ENCODE results near the gene CACHD1.
"Not testable (repeated sequence)": the region's sequence is repeated elsewhere in the genome, so short reads cannot be mapped to it uniquely, and the experiment has no call there.

The CACHD1 gene

DNA sequence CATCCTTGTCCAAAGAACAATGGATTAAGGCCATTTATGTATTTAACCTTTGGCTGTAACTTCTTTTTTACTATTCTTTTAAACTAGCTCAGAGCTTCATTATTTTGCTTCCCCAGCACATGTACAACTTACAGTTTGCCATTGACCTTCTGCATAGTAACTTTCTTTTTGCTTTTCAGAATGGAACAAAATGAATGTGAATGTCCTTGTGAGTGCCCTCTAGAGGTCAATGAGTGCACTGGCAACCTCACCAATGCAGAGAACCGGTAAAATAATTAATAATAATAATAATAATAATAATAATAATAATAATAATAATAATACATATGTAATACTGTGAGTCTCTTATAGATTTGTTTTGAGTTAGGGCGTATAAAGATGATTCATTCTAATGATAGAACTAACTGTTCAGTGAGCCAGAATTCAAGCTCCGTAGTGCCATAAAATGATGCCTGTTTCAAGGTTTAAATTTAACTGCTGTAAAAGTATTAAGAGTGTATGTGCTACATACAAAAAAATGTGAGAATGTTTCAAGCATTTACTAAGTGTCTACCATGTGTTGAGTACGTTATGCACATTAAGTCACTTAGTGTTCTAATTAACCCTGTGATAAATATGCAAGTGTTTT, 205.9 kb downstream of the CACHD1 start:
- DNase-seq = no peak

DNA sequence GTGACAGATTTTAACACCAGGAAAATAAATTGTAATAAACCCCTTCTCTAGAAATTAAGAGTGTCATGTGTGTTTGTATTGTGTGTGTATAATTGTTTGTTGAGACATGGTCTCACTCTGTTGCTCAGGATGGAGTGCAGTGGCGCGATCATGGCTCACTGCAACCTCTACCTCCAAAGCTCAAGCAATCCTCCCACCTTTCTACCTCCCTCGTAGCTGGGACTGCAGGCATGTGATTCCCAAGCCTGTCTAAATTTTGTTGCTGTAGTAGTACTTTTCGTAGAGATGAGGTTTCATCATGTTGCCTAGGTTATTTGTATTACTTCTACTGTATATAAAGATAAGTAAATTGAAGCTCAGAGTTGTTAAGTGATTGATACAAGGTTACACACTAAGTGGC, 206.5 kb downstream of the CACHD1 start:
- DNase-seq = no peak

DNA sequence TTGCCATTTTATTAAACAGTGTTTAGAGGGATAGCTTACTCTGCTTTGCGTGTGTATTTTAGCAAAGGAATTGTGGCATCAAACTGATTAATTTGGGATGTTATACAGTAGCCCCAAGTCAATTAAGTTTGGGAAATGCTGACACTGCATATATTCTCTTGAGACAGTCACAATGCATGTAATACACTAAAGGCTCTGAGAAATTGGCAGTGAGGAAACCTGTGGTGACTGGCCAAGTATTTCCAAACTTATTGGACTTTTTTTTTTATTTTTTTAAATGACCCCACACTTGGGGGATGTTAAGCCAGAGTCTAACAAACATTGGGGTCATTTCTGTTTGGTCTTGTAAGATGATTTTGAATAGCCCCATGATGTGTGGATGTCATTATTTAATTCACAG, 207.6 kb downstream of the CACHD1 start:
- no peak for DNase-seq

DNA sequence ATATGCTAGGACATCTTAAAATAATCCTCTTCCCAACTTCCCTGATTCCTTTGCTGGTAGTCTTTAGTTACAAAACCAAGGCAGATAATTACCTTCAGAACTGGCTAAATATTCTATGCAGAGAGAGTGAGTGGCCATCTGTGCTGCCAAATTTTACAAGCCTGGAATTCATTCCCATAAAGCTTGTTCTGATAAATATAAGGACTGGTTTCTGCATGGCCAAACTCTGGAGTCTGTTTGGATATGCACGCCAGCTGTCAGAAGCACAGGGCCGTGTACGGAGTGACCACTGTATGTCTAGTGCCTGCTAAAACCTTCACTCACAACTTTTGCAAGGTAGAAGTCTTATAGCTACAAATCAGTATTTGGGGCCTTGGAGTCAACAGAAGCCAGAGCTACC, 208.4 kb downstream of the CACHD1 start:
- no peak for DNase-seq

DNA sequence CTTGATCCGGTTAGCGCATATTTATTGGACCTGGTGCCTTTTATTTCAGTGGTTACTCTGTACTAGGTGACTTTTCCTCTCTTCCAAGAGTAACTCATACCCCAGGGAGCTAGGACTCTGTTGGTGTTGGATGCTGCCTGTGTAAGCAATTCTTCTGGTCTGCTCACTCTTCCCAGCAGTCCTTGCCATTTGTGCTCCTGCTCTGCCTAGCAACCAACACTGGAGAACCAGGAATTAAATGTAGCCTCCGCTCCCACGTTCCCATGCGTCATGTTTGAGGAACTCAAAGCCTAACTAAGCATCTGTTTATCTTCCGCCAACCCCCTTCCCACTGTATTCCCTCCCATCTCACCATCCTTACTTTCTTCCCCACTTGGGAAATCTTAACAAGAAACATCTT, 209.2 kb downstream of the CACHD1 start:
- DNase-seq = no peak

DNA sequence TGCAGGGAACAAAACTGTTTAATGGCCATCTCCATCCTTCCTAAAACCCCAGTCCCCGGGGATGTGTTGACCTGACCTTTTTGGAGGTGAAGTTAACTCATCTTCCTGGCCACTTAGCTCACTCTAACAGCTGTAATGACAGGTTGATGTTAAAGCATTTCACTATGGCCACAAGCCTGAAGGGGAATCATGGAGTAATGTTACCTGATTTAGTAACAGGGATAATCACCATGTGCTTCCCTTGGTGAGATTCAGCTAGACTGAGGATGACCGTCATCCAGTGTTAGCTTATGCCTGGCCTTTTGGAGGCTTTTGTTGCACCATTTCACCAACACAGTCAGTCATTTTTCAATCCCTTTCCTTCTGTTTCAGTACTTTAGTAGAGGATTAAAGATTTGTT, 210.7 kb downstream of the CACHD1 start:
- DNase-seq = no peak

DNA sequence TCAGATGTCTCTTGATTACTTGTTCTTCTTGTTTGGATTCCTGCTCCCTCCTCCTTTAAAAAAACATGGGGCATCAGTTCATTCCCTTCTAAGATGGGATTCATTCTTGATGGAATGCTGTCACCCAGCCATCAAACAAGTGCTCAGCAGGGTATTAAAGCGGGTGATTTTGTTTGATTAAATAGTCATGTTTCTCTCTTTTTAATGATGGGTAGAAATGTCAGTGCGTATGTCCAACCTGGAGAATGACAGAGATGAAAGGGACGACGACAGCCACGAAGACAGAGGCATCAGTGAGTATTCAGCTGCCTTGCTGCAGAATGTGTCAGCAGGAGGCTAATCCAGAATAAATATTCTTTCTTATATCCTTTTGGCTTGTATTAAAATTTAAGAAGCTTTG, 211.1 kb downstream of the CACHD1 start:
- no peak for DNase-seq

DNA sequence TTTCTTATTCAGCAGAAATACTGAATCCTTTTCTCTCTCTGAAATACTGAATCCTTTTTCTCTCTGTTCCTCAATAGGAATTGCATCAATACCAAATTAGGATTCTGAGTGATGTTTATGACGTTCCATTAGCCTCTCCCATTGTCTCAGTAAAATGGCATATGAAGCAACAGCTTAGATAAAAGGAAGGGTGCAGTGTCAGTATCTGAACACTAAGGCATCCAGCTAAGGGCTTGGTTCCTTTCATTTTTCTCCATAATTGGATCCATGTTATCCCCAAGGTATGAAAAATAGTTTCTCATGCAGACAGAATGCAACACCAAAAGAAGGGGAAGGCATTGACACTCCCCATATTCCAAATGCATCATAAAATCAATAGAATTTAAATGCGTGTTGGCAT, 213.5 kb downstream of the CACHD1 start:
- DNase-seq = no peak

DNA sequence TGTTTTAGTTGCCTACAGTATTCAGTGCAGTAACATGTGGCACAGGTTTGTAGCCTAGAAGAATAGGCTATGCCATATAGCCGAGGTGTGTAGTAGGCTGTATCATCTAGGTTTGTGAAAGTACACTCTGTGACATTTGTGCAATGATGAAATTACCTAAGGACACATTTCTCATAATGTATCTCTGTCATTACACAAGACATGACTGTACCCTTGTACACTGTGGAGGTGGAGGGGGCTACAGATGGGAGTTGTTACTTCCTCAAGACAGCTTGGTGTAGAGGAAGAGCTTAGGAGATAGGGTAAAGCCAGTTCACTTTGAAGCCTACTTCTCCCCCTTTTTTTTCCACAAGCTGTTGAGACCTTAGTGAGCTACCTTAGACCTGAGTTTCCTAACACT, 215.3 kb downstream of the CACHD1 start:
- DNase-seq = no peak

DNA sequence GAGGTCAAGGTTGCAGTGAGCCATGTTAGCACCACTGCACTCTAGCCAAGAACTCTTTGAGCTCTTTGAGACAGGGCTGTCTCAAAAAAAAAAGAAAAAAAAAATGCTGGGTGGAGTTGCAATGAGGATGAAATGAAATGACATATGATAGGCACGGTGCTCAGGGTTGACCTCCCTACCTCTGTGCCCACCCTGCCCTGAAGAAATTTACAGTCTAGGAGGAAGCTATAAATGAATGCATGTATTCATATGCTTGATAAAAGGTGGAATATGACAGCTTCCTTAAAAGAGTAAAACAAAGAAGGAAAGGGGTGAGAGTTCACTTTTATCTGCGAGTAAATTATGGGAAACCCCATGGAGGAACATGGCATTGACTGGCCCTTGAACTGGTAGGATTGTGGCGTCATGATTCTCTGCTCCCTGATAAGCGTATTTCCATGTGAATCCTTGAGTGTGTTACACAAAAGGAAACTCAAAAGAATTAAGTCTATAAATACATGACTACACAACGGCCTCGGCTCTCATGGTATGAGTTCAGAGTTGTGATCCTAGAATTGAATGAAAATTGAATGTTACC, 215.9 kb downstream of the CACHD1 start:
- no peak for DNase-seq

DNA sequence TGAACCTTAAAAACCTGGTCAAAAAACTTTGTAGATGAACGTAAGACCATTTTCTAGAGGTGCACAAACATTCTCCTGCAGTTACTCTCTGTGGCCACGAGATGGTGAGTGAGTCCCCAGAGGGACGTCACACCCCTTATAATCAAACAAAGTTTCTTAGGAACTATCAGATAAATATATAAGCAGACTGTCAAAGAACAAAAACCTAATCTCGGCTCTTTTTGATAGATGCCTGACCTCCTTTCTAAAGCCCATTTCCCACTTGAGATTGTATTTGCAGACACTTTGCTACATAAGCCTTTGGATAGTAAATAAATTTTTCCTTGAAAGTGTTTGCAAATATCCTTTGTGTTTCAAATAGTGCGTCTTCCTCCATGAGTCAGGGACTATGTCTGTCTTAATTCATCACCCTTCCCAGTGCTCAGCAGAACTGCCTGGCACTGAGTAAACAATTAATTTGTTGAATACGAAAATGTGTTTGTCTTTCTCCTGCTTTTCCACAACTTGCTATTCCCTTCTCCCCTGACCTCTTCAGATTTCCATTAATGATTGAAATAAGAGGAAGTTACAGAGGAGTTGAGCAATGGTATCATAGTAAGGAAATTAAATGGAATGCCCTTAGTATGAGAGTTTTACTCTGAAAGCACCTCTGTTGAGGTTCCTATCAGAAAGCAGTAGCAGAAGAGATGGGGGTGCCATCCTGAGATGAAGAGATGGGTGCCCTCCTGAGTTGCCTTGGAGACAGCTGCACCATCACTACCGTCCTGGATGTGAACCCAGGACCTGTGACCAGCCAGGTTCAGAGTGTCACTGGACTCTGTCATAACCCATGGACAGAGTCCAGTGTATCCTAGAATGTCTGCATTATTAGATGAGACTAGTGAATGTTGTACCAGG, 217.1 kb downstream of the CACHD1 start:
- no peak for DNase-seq

DNA sequence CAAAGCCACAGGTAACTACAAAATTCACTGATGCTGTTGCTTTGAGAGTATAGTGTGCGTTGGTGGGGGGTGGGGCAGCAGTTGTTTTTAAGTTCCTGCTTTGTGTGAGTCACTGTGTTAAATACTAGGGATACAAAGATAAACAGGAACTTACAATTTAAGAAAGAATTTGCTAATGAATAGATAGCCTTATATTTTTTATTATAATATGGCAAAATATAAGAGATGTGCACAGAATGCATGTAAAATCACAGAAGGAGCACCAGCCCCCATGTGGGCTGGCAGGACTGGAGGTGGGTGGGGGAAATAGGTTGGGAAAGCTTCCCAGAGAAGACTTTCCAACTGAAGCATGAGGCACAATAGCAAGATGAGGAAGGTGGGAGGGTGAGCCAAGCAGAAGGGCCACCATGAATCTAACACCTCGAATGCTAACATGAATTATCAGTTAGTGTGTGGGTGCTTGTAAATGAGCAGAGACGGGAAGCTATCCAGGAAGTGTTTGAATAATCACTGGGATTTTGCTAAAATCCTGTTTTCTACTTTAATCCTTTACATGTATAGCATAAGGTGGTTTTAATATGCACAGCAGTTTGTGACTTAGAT, 217.9 kb downstream of the CACHD1 start:
- DNase-seq = no peak

DNA sequence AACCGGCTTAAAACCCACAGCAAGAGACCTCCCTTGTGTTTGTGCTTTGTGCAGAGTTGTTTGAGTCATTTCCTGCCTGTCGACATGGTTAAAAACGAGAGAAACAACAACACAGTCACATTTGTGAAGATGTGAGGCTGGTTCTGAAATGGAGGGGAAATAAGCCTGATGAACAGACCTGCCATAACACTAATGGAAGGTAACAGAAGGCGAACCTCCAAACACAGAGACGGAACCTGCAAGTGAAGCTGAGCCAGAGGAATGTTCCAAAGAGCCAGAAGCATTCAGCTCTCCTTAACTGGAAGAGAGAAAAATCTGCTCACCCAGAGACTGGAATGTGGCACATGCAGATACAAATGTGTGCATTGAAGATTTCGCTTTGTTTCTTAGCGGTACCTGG, 221.7 kb downstream of the CACHD1 start:
- no peak for DNase-seq

DNA sequence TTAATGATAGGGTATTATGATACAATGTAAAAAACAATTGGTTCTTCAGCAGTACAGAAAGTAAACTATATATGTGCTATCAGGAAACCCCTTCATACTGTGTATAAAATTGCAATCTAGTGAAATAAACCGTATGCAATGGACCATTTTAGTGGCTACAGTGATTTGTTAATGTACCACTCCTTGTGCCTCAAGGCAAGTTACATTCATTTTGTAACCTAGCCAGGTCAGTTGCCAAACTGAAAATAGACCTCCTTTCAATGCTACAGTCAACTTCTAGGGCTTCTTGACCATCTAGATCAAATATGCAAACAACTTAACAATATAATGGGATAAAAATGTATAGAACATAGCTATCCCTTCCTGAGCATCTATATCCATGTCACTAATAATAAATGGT, 223.0 kb downstream of the CACHD1 start:
- no peak for DNase-seq

DNA sequence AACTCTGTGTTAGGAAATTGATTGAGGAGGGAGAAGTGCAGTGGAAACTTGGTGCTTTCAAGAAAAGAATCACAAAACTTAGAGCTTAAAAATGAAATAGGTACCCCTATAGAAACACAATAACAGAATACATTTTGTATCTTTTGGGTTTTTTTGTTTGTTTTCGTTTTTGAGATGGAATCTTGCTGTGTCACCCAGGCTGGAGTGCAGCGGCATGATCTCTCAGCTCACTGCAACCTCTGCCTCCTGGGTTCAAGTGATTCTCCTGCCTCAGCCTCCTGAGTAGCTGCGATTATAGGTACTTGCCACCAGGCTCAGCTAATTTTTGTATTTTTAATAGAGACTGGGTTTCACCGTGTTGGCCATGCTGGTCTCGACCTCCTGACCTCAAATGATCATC, 223.5 kb downstream of the CACHD1 start:
- DNase-seq = no peak

DNA sequence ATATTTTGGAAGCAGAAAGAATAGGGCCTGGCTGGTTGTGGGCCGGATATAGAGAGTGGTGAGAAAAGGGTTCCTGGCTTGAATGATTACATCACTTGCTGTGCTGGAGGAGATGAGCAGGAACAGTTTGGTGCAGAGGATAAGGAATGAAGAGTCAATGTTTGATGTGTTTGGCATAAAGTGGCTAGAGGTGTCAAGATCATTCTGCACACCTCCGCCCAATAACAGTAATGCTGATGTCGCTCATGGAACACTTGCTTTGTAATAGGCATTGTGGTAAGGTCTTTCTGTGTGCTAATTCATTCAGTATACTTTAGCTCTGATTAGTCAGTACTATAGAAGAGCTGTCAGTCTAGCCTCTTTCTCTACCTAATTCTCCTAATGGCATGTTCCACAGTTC, 226.9 kb downstream of the CACHD1 start:
- no peak for DNase-seq

DNA sequence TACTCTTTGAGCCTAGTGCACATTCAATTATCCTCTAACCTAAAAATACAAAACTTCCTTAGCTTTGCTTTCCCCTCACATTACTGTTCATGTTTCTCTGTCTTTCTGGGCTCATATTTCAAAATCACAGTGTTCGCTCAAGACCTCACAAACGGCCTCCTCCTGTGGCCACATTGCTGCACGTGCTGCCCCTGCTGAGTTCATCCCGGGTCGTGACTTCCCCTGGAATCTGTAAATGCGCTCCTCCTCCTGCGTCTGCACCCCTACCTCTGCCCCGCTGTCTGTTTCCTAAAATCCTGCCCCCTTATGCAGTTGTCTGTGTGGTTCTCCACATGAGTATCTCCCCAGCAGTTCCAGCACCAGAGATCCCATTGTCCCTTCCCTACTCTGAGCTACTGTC, 229.4 kb downstream of the CACHD1 start:
- DNase-seq = no peak

DNA sequence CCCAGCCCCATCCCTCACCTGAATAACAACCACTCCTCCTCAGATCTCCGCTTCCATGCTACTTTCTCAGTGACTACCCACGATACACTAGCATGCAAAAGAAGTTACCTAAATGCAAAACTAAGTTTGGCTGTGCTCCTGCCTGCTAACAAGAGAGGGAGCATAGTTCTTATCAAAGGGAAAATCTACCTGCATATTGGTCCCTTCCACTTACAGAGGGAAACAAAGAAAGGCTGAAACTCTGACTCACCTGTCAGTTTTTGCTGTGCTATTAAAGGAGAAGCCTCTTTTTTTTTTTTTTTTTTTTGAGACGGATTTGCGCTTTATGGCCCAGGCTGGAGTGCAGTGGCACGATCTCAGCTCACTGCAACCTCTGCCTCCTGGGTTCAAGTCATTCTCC, 231.1 kb downstream of the CACHD1 start:
- no peak for DNase-seq

DNA sequence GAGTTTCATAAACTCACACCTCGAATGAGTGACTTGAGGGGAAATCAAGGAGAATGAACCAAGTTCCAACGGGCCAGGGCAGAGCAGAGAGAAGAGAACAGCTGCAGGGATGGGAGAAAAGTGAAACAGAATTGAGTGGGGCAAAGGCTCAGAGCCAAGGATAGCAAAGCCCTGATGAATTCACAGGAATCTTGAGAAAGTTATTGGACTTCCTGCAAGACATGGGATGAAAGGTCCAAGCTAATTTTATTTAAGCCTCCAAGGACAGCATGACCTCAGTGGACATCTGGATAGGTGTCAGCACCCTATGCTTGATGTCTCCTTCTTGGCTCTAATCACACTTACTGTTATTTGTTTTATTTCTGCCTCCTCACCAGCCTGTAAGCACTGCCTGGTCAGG, 232.0 kb downstream of the CACHD1 start:
- no peak for DNase-seq

DNA sequence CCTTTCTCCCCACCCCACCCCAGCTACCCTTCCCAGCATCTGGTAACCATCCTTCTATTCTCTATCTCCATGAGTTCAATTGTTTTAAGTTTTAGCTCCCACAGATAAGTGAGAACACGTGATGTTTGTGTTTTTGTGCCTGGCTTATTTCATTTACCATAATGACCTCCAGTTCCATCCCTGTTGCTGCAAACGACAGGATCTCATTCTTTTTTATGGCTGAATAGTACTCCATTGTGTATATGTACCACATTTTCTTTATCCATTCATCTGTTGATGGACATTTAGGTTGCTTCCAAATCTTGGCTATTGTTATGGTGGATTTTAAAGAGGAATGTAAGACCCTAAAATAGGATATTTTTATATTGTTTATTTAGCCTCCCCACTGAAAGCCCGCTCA, 232.7 kb downstream of the CACHD1 start:
- not testable (repeated sequence) for DNase-seq

DNA sequence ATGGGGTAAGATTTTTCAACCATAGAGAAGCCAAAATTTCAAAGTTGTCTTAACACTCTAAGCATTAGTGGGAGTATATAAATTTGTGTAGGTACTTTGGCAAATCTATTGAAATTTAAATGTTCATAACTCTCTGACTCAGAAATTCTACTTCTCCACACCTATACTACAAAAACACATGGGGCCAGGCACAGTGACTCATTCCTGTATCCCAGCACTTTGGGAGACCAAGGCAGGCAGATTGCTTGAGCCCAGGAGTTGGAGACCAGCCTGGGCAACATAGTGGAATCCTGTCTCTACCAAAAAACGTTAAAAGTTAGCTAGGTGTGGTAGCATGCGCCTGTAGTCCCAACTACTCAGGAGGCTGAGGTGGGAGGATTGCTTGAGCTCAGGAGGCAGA, 233.7 kb downstream of the CACHD1 start:
- no peak for DNase-seq

DNA sequence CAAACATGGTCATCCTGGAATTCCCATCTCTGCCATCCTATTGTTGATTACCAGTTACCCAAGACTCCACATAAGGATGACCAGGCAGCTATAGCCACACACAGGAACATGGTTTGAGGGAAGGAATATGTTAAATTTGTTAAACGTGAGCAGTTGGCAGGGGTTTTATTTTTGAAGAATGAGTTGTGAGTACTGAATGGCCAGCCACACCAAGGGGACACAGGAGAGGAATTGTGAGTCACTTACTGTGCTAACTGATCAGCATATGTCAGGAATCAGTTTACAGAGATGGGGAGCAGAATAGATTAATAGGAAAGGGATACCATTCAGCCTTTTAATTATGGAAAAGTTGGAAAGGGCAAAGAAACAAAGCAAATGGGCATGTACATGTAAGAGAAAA, 235.7 kb downstream of the CACHD1 start:
- DNase-seq = no peak

DNA sequence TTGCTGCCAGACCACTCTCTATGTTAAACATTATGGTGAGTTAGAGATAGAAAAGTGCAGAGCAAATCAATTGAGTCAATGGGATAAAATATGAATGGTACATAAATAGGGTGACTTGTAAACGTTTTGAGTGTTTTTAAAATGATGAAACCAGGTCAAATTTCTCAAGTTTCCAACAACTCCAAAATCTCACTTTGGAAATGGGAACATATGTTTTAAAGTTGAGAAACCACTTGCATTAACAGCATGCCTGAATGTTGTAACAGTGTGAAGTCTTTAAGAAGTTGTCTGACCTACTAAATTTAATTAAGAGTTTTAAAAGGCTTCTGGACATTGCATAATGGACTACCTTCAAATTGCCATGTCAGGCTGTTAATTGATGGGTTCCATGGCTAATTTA, 241.3 kb downstream of the CACHD1 start:
- DNase-seq = no peak

DNA sequence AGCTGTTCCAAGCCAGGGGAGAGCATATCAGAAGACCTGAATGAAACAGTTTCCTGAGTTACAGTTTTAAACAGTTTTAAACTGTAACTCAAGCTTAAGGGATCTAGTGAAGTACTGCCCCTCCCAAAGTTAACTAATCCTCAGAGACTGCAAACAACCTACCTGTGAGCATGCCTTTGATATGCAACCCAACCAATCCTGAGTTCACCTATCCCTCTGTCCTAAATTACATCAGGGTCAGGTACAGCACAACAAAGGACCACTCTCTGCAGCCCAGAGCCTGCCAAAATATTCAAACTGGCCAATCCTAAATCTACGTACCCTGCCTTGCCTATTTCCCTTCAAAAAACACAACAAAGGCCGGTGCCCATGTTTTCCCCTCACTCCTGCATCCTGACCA, 242.1 kb downstream of the CACHD1 start:
- no peak for DNase-seq

Measured in stimulated activated CD4-positive, alpha-beta T cell treated with anti-CD3 and anti-CD28 coated beads, Interleukin-2, amount 100 ng/mL, for 48 hours (primary cell).